Aorta (tissue), 5 donors: ENCODE measurements around the gene ELMO1. TPM values are rescaled to one million over a fixed set of nuclear protein-coding genes. Genes with fewer than 3 reads are reported as not detected.

Experiments
- ATAC-seq: fragments of 200-7000 bp; cut with Tn5 transposase; one replicate; pipeline ENCODE4 v1.9.1; 2022; ENCODE audit warnings: moderate library complexity; ENCODE audit not compliant: low FRiP score
- DNase-seq, 2 donors: peaks; one replicate each; pipeline ENCODE4 v3.0.0-alpha.2; 2020
- H3K27ac ChIP-seq, 2 donors: one replicate each; pipeline ENCODE4 v1.5.1; 2013; ENCODE audit warnings: low read length in 2 of 2, mild to moderate bottlenecking in 2 of 2, moderate library complexity in 2 of 2, control low read depth in 1 of 2, inconsistent platforms in 1 of 2, low read depth in 1 of 2
- H3K27me3 ChIP-seq, 2 donors: one replicate each; pipeline ENCODE4 v1.6.1; 2013; ENCODE audit warnings: control low read depth in 1 of 2, low read length in 1 of 2, mild to moderate bottlenecking in 1 of 2, moderate library complexity in 1 of 2; ENCODE audit not compliant: insufficient read depth in 2 of 2, control insufficient read depth in 1 of 2
- H3K36me3 ChIP-seq, 2 donors: one replicate each; pipeline ENCODE4 v1.6.1; 2013; ENCODE audit warnings: control low read depth in 1 of 2, low read length in 1 of 2, mild to moderate bottlenecking in 1 of 2; ENCODE audit not compliant: insufficient read depth in 2 of 2, control insufficient read depth in 1 of 2
- H3K4me1 ChIP-seq, 2 donors: one replicate each; pipeline ENCODE4 v1.6.1; 2013; ENCODE audit warnings: low read length in 2 of 2, control low read depth in 1 of 2, mild to moderate bottlenecking in 1 of 2, moderate library complexity in 1 of 2; ENCODE audit not compliant: insufficient read depth in 2 of 2, control insufficient read depth in 1 of 2
- H3K4me3 ChIP-seq, 2 donors: one replicate each; pipeline ENCODE4 v1.5.1; 2013; ENCODE audit warnings: low read length in 2 of 2, control low read depth in 1 of 2, mild to moderate bottlenecking in 1 of 2
- H3K9me3 ChIP-seq: one replicate; pipeline ENCODE4 v1.6.1; 2013; ENCODE audit warnings: mild to moderate bottlenecking, low read length; ENCODE audit not compliant: control insufficient read depth
- WGBS, 2 donors: extraction: QIAGEN DNeasy Blood & Tissue Kit; methylation state at CpG; one replicate each; pipeline ENCODE4 v1.1.7; 2013; 5-methylcytosine and 5-hydroxymethylcytosine counted together
- intact Hi-C, 2 donors: fragments of 100-400 bp; cut with DNase I; formaldehyde crosslinking; loops; one replicate each; pipeline versions ENCODE4 v1.14.2 to v1.15.0; 2022
- polyA plus RNA-seq, 2 donors: library from polyadenylated mRNA; stranded (reverse); fragments of 200-250 nt; gene quantifications; one replicate each; pipeline ENCODE4 v1.2.3, GENCODE V29; 2013
- total RNA-seq, 2 donors: library from RNA; stranded (reverse); fragmentation: NEBNext Ultra II Directional; extraction: Animal tissue kit (Norgen Biotek cat#: 25700); gene quantifications; one replicate each; pipeline ENCODE4 v1.2.1, GENCODE V29; 2021
- donor health status: healthy with polysubstance abuse.
- donor health status: Bipolar disorder and iron deficiency.
- donor health status: DM: no; HTN: no; CAD: no.
- donor health status: DM: no; HTN: no; CAD: no.
- donor health status: DM: yes; HTN: yes; CAD: no.

Gene ELMO1
- total and polyA plus RNA-seq, 4 donors, result 1.8 to 86.9 (median 24.8) TPM

DNA sequence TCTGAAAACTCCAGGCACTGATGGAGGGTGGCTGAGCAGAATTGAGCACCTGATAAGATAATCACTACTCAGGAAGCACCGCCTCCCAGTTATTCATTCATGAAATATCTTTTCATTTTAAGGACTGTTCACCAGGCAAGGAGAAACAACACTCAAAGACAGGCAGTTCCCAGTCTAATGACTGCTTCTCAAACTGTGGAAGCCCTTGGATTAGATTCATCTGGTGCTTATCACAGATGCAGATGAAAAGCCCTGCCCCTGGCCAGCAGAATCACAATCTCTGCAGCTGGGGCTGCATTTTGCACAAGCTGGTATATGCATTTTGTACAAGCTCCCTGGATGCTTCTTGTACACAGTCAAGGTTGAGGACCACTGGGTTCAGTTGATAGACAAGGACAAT lies 109.7 kb downstream of the ELMO1 start:
- Histone ChIP-seq H3K9me3 (no peaks in the 10 kb centered on the region), H3K4me1 (no peaks in the 10 kb centered on the region), H3K27me3 (no peaks in the 10 kb centered on the region), H3K4me3 (no peak overlapping the region), H3K27ac (no peak overlapping the region), H3K36me3 (no peaks in the 10 kb centered on the region)
- DNase-seq, result no peak
- ATAC-seq, result no peak
- WGBS, 2 donors, result 99 to 100% methylated on average over 1 of the region's 1 CpG
- intact Hi-C loops, result no loop called here

DNA sequence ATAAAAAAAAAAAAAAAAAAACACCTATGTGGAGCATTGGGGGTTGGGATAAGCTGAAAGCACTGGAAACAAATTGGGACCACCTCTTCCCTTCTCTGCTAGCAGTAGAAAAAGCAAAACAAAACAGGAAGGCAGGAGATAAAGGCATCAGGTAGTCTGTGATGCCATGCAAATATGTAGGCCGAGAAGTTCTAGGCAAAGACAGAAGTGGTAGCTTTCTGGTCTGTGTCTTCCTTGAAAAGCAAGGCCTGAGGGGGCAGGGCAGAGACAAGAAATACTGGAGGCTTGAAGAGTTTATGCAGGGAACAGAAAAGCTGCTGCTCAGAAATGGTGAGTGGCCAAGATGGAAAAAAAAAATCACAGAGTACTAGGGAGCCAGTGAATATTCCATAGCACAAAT lies 111.1 kb downstream of the ELMO1 start:
- Histone ChIP-seq H3K4me3 (no peak overlapping the region), H3K4me1 (no peaks in the 10 kb centered on the region), H3K27me3 (no peaks in the 10 kb centered on the region), H3K27ac (no peak overlapping the region), H3K9me3 (no peaks in the 10 kb centered on the region), H3K36me3 (no peaks in the 10 kb centered on the region)
- 93 to 96% methylated on average over 1 of the region's 1 CpG for WGBS, 2 donors
- DNase-seq (no peak), ATAC-seq (no peak)
- intact Hi-C loops, result no loop called here

DNA sequence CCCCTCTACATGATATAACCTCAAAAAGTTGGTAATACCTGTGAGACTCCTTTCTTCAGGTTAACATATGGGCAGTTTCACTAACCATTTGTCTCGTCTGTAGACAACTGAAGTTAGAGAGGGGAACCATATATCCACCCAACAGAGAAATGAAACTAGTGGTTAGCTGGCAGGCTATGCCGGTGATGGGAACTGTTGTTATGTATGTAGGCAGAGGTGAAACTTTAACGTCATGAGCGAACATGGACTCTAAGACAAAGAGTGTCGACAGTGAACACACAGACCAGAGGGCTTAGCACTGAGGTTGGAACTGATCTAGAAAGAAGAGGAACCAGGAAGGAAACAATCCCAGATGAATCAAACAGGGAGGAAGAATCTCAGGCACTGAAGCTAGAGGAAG lies 112.4 kb downstream of the ELMO1 start:
- ATAC-seq, result no peak
- Histone ChIP-seq H3K27me3 (no peaks in the 10 kb centered on the region), H3K27ac (no peak overlapping the region), H3K9me3 (no peaks in the 10 kb centered on the region), H3K36me3 (no peaks in the 10 kb centered on the region), H3K4me1 (no peaks in the 10 kb centered on the region), H3K4me3 (no peak overlapping the region)
- no peak for DNase-seq
- 94% methylated on average over 5 of the region's 5 CpGs for WGBS, 2 donors
- intact Hi-C loops, result no loop called here

DNA sequence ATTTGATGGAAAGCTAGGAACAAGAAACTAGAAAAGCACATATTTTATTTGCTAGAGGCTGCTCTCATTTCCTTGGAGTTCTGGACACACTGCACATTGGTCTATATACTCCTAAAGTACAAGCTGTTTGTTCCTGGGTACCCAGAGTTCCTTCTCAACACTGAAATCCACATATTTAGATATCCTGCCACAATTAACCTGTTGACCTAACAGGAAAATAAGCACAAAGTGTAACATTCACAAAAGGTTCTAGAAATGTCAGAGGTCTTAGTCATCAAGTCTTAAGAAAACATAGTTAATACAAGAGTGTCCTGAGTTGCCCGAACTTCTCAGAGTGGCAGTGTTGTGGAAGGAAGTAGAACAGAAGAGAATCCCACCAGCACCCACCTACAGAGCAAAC lies 115.6 kb downstream of the ELMO1 start:
- intact Hi-C loops, result no loop called here
- no peaks in the 10 kb centered on the region for H3K9me3 ChIP-seq
- no peaks in the 10 kb centered on the region for H3K36me3 ChIP-seq
- no peak overlapping the region for H3K4me3 ChIP-seq
- ATAC-seq, result no peak
- H3K27ac ChIP-seq, result no peak overlapping the region
- H3K4me1 ChIP-seq, result no peaks in the 10 kb centered on the region
- no peaks in the 10 kb centered on the region for H3K27me3 ChIP-seq
- whole genome bisulfite sequencing, 2 donors, result 27 to 33% methylated on average over 1 of the region's 1 CpG
- no peak for DNase-seq

DNA sequence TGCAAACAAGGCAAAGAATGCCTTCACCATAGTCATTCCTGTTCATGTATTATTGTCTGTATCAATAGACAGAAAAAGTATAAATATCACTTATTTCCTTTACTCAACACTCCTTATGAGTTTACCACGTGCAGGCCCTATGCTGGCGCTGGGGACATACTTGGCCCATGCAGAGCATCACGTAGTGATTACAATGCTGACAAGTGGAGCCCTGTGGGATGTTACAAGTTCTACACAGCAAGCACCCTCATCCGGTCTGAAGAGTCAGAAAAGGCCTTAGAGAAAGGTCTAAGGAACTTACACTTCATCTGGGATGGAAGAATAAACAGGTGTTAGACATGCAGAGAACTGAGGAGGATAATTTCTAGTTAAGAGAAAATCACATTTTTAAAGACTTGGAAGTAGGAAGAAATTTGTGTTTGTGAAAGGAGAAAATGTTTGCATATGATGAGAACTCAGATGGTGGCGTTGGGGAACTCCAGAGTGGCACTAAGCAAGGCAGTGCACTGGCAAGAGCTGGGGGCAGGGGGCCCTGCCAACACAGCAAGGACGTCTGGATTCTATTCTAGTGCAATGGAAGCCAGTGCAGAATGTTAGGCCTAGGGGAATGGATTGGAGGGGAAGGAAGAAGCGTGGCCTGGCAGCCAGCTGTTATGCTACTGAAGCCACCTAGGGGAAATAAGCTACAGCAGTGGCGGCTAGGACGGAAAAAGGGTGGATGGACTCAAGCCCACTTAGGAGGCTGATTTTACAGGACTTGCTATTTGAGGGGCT lies 116.2 kb downstream of the ELMO1 start:
- no peak overlapping the region for H3K27ac ChIP-seq
- H3K27me3 ChIP-seq, result no peaks in the 10 kb centered on the region
- DNase-seq (no peak), ATAC-seq (no peak)
- H3K36me3 ChIP-seq, result no peaks in the 10 kb centered on the region
- H3K4me3 ChIP-seq, result no peak overlapping the region
- WGBS, 2 donors, result 86% methylated on average over 9 of the region's 9 CpGs
- intact Hi-C loops, result no loop called here
- H3K9me3 ChIP-seq, result no peaks in the 10 kb centered on the region
- no peaks in the 10 kb centered on the region for H3K4me1 ChIP-seq

DNA sequence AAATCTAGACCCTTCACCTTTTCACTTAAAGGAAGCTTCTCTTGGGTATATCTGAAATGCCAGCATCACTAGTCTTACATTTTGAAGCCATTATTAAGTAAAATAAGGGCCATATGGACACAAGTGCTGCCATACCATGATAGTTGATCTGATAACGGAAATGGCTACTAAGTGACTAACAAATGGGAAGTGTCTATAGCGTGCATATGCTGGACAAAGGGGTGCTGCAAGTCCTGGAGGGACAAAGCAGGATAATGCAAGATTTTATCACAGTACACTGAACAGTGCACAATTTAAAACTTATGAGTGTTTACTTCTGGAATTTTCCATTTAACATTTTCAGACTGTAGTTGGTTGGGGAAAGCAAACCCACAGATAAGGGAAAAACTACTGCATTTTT lies 117.9 kb downstream of the ELMO1 start:
- no peak overlapping the region for H3K27ac ChIP-seq
- no peaks in the 10 kb centered on the region for H3K4me1 ChIP-seq
- H3K36me3 ChIP-seq, result no peaks in the 10 kb centered on the region
- intact Hi-C loops, result no loop called here
- DNase-seq (no peak), ATAC-seq (no peak)
- H3K27me3 ChIP-seq, result no peaks in the 10 kb centered on the region
- H3K9me3 ChIP-seq, result no peaks in the 10 kb centered on the region
- 46 to 48% methylated on average over 2 of the region's 2 CpGs for WGBS, 2 donors
- H3K4me3 ChIP-seq, result no peak overlapping the region

DNA sequence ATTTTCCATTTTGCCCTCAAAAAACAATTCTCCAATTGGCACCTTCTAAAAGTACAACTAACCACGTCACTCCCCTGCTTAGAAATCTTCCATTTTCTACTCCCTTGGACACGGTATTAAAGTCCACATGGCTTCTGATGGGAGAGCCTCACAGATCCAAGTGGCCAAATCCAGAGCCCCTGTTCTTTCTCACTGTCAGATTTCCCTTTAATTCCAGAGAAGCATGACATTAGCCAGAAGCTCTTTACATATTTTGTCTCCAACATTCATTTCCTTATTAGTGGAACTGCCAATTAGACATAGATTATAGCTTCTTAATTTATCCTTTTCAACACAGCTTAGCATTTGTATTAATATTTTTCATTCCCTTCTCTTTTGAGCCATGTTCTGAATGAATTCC lies 118.7 kb downstream of the ELMO1 start:
- H3K27me3 ChIP-seq, result no peaks in the 10 kb centered on the region
- DNase-seq, result no peak
- 72 to 74% methylated on average over 2 of the region's 2 CpGs for WGBS, 2 donors
- H3K36me3 ChIP-seq, result no peaks in the 10 kb centered on the region
- no peak for ATAC-seq
- no peak overlapping the region for H3K27ac ChIP-seq
- no peaks in the 10 kb centered on the region for H3K4me1 ChIP-seq
- intact Hi-C loops, result no loop called here
- H3K9me3 ChIP-seq, result no peaks in the 10 kb centered on the region
- H3K4me3 ChIP-seq, result no peak overlapping the region

DNA sequence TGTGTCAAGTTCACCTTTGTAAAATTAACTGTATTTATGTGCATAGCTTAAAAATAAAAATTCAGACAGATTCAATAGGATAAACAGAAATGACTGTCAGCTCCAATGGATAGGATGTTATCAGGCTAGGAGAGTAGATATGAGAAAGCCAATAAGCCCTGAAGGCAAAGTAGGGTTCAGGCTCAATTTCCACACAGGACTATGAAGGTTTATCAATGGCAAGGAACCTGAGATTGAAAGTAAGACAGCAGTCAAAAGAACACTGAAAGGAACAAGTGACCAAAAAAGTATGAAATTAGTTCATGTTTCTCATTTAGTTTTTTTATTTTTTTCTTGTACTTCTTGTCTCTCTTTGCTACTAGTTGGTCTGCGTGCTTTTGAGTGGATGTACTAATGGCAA lies 121.4 kb downstream of the ELMO1 start:
- no peaks in the 10 kb centered on the region for H3K36me3 ChIP-seq
- no peaks in the 10 kb centered on the region for H3K27me3 ChIP-seq
- intact Hi-C loops, result no loop called here
- H3K27ac ChIP-seq, result no peak overlapping the region
- ATAC-seq, result no peak
- H3K4me3 ChIP-seq, result no peak overlapping the region
- 96 to 98% methylated on average over 1 of the region's 1 CpG for WGBS, 2 donors
- no peaks in the 10 kb centered on the region for H3K9me3 ChIP-seq
- H3K4me1 ChIP-seq, result no peaks in the 10 kb centered on the region
- no peak for DNase-seq

DNA sequence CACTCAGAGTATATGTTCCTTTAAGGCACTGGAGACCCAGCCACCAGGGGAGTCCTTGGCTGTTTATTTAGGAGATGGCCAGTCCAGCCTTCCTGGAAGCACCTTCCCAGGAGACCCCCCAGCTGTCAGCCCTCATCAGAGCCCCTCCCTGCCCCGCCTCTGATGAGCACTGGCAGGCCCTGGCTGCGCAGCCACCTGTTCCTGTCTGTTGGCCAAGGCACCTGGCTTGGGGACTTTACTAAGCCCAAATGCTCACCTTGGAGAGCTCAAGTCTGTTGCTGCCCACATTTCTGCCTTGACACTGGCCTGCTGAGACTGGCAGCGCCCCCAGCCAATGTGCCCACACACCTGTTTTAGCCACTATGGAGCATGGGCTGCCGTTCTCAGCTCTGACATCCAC lies 124.7 kb downstream of the ELMO1 start:
- 97% methylated on average over 4 of the region's 4 CpGs for WGBS, 2 donors
- H3K27ac ChIP-seq, result no peak overlapping the region
- no peak overlapping the region for H3K4me3 ChIP-seq
- intact Hi-C loops, result no loop called here
- H3K27me3 ChIP-seq, result no peaks in the 10 kb centered on the region
- DNase-seq (no peak), ATAC-seq (no peak)
- H3K9me3 ChIP-seq, result no peaks in the 10 kb centered on the region
- no peaks in the 10 kb centered on the region for H3K4me1 ChIP-seq
- no peaks in the 10 kb centered on the region for H3K36me3 ChIP-seq
